H9 (cell line): ENCODE measurements around the gene SPINT1. TPM values are rescaled to one million over a fixed set of nuclear protein-coding genes. Genes with fewer than 3 reads are reported as not detected.
A peak's percentile ranks its signal among the peaks of the same experiment; 100 is the strongest.

ENCODE experiments used
- DNase-seq: peaks from one replicate; pipeline ENCODE4 v3.0.0-alpha.2; 2017
- H2AFZ ChIP-seq: one replicate; pipeline ENCODE4 v1.6.1; 2013; ENCODE audit warnings: mild to moderate bottlenecking, low read length, control low read depth, moderate library complexity
- H2AK5ac ChIP-seq: 2 replicates; pipeline ENCODE4 v1.6.1; 2013; ENCODE audit warnings: low read length, control low read depth, mixed read lengths; ENCODE audit not compliant: insufficient read length
- H2BK120ac ChIP-seq: one replicate; pipeline ENCODE4 v1.6.1; 2013; ENCODE audit warnings: low read depth, mild to moderate bottlenecking, low read length, control low read depth, inconsistent platforms; ENCODE audit not compliant: poor library complexity, severe bottlenecking
- H2BK12ac ChIP-seq: 2 replicates; pipeline ENCODE4 v1.6.1; 2013; ENCODE audit warnings: low read length, control low read depth, mixed read lengths, low read depth; ENCODE audit not compliant: insufficient read length
- H2BK15ac ChIP-seq: 2 replicates; pipeline ENCODE4 v1.6.1; 2013; ENCODE audit warnings: low read depth, low read length, control low read depth
- H2BK20ac ChIP-seq: one replicate; pipeline ENCODE4 v1.6.1; 2013; ENCODE audit warnings: low read depth, mild to moderate bottlenecking, low read length, control low read depth, inconsistent platforms; ENCODE audit not compliant: poor library complexity, severe bottlenecking
- H2BK5ac ChIP-seq: 2 replicates; pipeline ENCODE4 v1.6.1; 2013; ENCODE audit warnings: low read length, control low read depth, mixed read lengths; ENCODE audit not compliant: insufficient read length
- H3K14ac ChIP-seq: 2 replicates; pipeline ENCODE4 v1.6.1; 2013; ENCODE audit warnings: low read length, control low read depth; ENCODE audit not compliant: insufficient read depth
- H3K18ac ChIP-seq: 2 replicates; pipeline ENCODE4 v1.6.1; 2013; ENCODE audit warnings: low read depth, mild to moderate bottlenecking, mixed read lengths, low read length, control low read depth; ENCODE audit not compliant: insufficient read length
- H3K23ac ChIP-seq: 2 replicates; pipeline ENCODE4 v1.6.1; 2013; ENCODE audit warnings: low read length, control low read depth, mixed read lengths, low read depth; ENCODE audit not compliant: insufficient read length
- H3K23me2 ChIP-seq: 2 replicates; pipeline ENCODE4 v1.6.1; 2013; ENCODE audit warnings: low read depth, mild to moderate bottlenecking, mixed read lengths, low read length, control low read depth; ENCODE audit not compliant: insufficient read length, poor library complexity, severe bottlenecking
- H3K27ac ChIP-seq: 2 replicates; pipeline ENCODE4 v1.5.1; 2013; ENCODE audit warnings: low read length, control low read depth, mixed read lengths, low read depth; ENCODE audit not compliant: insufficient read length
- H3K27me3 ChIP-seq: 2 replicates; pipeline ENCODE4 v1.6.1; 2013; ENCODE audit warnings: low read length, control low read depth, inconsistent platforms; ENCODE audit not compliant: insufficient read depth
- H3K4ac ChIP-seq: 2 replicates; pipeline ENCODE4 v1.6.1; 2013; ENCODE audit warnings: low read depth, mild to moderate bottlenecking, control low read depth, inconsistent platforms, low read length, moderate library complexity
- H3K4me1 ChIP-seq: 2 replicates; pipeline ENCODE4 v1.6.1; 2013; ENCODE audit warnings: low read length, control low read depth, inconsistent platforms; ENCODE audit not compliant: insufficient read depth
- H3K4me2 ChIP-seq: 2 replicates; pipeline ENCODE4 v1.6.1; 2013; ENCODE audit warnings: low read length, control low read depth, mixed read lengths; ENCODE audit not compliant: insufficient read length, insufficient read depth
- H3K56ac ChIP-seq: 2 replicates; pipeline ENCODE4 v1.6.1; 2013; ENCODE audit warnings: low read depth, mild to moderate bottlenecking, mixed read lengths, low read length, control low read depth; ENCODE audit not compliant: insufficient read length
- H3K79me1 ChIP-seq: 2 replicates; pipeline ENCODE4 v1.6.1; 2013; ENCODE audit warnings: low read depth, mild to moderate bottlenecking, moderate library complexity, low read length, control low read depth, inconsistent platforms; ENCODE audit not compliant: insufficient read depth, poor library complexity, severe bottlenecking
- H3K79me2 ChIP-seq: 2 replicates; pipeline ENCODE4 v1.6.1; 2013; ENCODE audit warnings: low read length, control low read depth, inconsistent platforms; ENCODE audit not compliant: insufficient read depth
- H3K9ac ChIP-seq: 2 replicates; pipeline ENCODE4 v1.6.1; 2013; ENCODE audit warnings: low read length, control low read depth, mixed read lengths; ENCODE audit not compliant: insufficient read length; ENCODE audit errors: extremely low read depth
- H3K9me3 ChIP-seq: one replicate; pipeline ENCODE4 v1.6.1; 2013; ENCODE audit warnings: low read depth, low read length, inconsistent platforms; ENCODE audit not compliant: control insufficient read depth
- H3T11ph ChIP-seq: one replicate; pipeline ENCODE4 v1.6.1; 2013; ENCODE audit warnings: mild to moderate bottlenecking, low read length, control low read depth, inconsistent platforms
- H4K20me1 ChIP-seq: one replicate; pipeline ENCODE4 v1.6.1; 2013; ENCODE audit not compliant: control insufficient read depth, insufficient read length, insufficient read depth
- H4K5ac ChIP-seq: 2 replicates; pipeline ENCODE4 v1.6.1; 2013; ENCODE audit warnings: low read depth, mild to moderate bottlenecking, mixed read lengths, low read length, control low read depth; ENCODE audit not compliant: insufficient read length
- H4K8ac ChIP-seq: replicated peaks from 2 replicates; pipeline ENCODE4 v1.6.1; 2013; ENCODE audit warnings: low read length, control low read depth, mixed read lengths, low read depth; ENCODE audit not compliant: insufficient read length
- H4K91ac ChIP-seq: 2 replicates; pipeline ENCODE4 v1.6.1; 2013; ENCODE audit warnings: low read depth, mild to moderate bottlenecking, moderate library complexity, mixed read lengths, low read length, control low read depth; ENCODE audit not compliant: insufficient read length
- H3K27ac Mint-ChIP-seq, 3 experiments: 2 replicates in 2 of 3; 3 replicates in 1 of 3; pipeline ENCODE4 v1.8.0; 2020 to 2021; ENCODE audit warnings: mixed read lengths in 3 of 3, mild to moderate bottlenecking in 1 of 3, moderate library complexity in 1 of 3
- H3K27me3 Mint-ChIP-seq: 2 replicates; pipeline ENCODE4 v1.8.0; 2021; ENCODE audit warnings: low read depth, mild to moderate bottlenecking, moderate library complexity, mixed read lengths
- H3K36me3 Mint-ChIP-seq, 3 experiments: 2 replicates in 2 of 3; 3 replicates in 1 of 3; pipeline ENCODE4 v1.8.0; 2020 to 2021; ENCODE audit warnings: low read depth in 3 of 3, mixed read lengths in 3 of 3; ENCODE audit not compliant: insufficient read depth in 1 of 3
- H3K4me1 Mint-ChIP-seq, 2 experiments: 2 replicates each; pipeline ENCODE4 v1.8.0; 2020; ENCODE audit warnings: mixed read lengths in 2 of 2
- H3K4me3 Mint-ChIP-seq, 2 experiments: 2 replicates in 1 of 2; 3 replicates in 1 of 2; pipeline ENCODE4 v1.8.0; 2020 to 2021; ENCODE audit warnings: mild to moderate bottlenecking in 2 of 2, mixed read lengths in 2 of 2, moderate library complexity in 1 of 2
- H3K9me3 Mint-ChIP-seq, 2 experiments: 2 replicates in 1 of 2; 3 replicates in 1 of 2; pipeline ENCODE4 v1.8.0; 2020; ENCODE audit warnings: mild to moderate bottlenecking in 2 of 2, mixed read lengths in 2 of 2, moderate library complexity in 1 of 2
- CTCF ChIP-seq: fragments of 200-600 bp; sonication (generic); conservative IDR thresholded peaks from 3 replicates; pipeline ENCODE4 v1.8.0; 2021; ENCODE audit warnings: antibody characterized with exemption, mild to moderate bottlenecking
- WGBS: extraction: QIAGEN DNeasy Blood & Tissue Kit; methylation state at CpG from one replicate; pipeline ENCODE4 v1.1.7; 2013; ENCODE audit warnings: missing lambda C conversion rate, low lambda C conversion rate, mixed read lengths; ENCODE audit not compliant: insufficient read length; ENCODE audit errors: extremely low coverage; 5-methylcytosine and 5-hydroxymethylcytosine counted together
- total RNA-seq: library from RNA; stranded (reverse); gene quantifications from 2 replicates; pipeline ENCODE4 v1.2.1, GENCODE V29; 2021

The SPINT1 gene
- total RNA-seq, 1 experiment from 2014 or later, result 130 TPM

GRCh38 chr15:40902605-40903561 lies 59.0 kb downstream of the SPINT1 start:
- Histone ChIP-seq H2BK12ac (no peak overlapping the region), H4K91ac (no peak overlapping the region), H2AFZ (no peak overlapping the region), H3K56ac (no peak overlapping the region), H3K79me1 (peaks cover 2% of the 10 kb centered on the region), H3K23ac (no peak overlapping the region), H3K9ac (no peak overlapping the region), H3K4me2 (no peak overlapping the region), H2AK5ac (no peak overlapping the region), H3K79me2 (no peaks in the 10 kb centered on the region), H3K18ac (no peak overlapping the region), H2BK120ac (no peak overlapping the region), H2BK5ac (no peak overlapping the region), H3K27me3 (no peaks in the 10 kb centered on the region), H3K14ac (no peak overlapping the region), H2BK15ac (no peak overlapping the region), H3K9me3 (no peaks in the 10 kb centered on the region), H2BK20ac (no peak overlapping the region), H3T11ph (no peak overlapping the region), H3K4me1 (no peaks in the 10 kb centered on the region), H3K23me2 (no peaks in the 10 kb centered on the region), H3K4ac (no peak overlapping the region), H4K5ac (no peak overlapping the region), H4K20me1 (no peaks in the 10 kb centered on the region), H4K8ac (no peak overlapping the region), H3K27ac (no peak overlapping the region)
- Mint-ChIP-seq H3K27ac (peak overlapping the region in 2 of 3 experiments; percentile 44 to 74; a peak in 2 of 7 replicates), H3K4me1 (peaks cover 5 to 12% of the 10 kb centered on the region in 2 experiments; a peak in 3 of 4 replicates), H3K36me3 (peaks cover 25 to 68% (median 52%) of the 10 kb centered on the region in 3 experiments), H3K27me3 (peaks cover 4% of the 10 kb centered on the region), H3K9me3 (no peaks in the 10 kb centered on the region; a peak in 1 of 5 replicates), H3K4me3 (no peak overlapping the region)
- TF ChIP-seq CTCF, result no peak
- no CpG with 5 or more reads among the region's 33 CpGs for WGBS
- no peak for DNase-seq
